HepG2 (cell line): Measurements from ENCODE around the gene AZU1. TPM values are rescaled to one million over a fixed set of nuclear protein-coding genes. Genes with fewer than 3 reads are reported as not detected.

Experiments
- BRD4 ChIP-seq: sonication (generic); formaldehyde crosslinking; IDR thresholded peaks from 2 replicates; pipeline ENCODE4 v1.4.0; 2020; ENCODE audit warnings: missing genetic modification reagents
- CHD4 ChIP-seq: fragments of 200-600 bp; sonication (generic); IDR thresholded peaks from 2 replicates; pipeline ENCODE4 v1.7.0; 2017; ENCODE audit warnings: mild to moderate bottlenecking, low read length, borderline replicate concordance
- GPBP1L1 ChIP-seq: sonication (generic); formaldehyde crosslinking; IDR thresholded peaks from 2 replicates; pipeline ENCODE4 v1.5.0; 2020; ENCODE audit warnings: mild to moderate bottlenecking, missing genetic modification reagents
- HDAC2 ChIP-seq: sonication (generic); formaldehyde crosslinking; IDR thresholded peaks from 2 replicates; pipeline ENCODE4 v1.4.0; 2020; ENCODE audit warnings: missing genetic modification reagents
- KLF12 ChIP-seq: sonication (generic); formaldehyde crosslinking; IDR thresholded peaks from 2 replicates; pipeline ENCODE4 v1.4.0; 2020; ENCODE audit warnings: missing genetic modification reagents, borderline replicate concordance
- NFE2 ChIP-seq: sonication (generic); formaldehyde crosslinking; IDR thresholded peaks from 2 replicates; pipeline ENCODE4 v1.4.0; 2020; ENCODE audit warnings: missing genetic modification reagents
- PAF1 ChIP-seq: IDR thresholded peaks from 2 replicates; pipeline ENCODE4 v1.6.1; 2016; ENCODE audit warnings: missing genetic modification reagents, missing compliant biosample characterization
- POLR2AphosphoS2 ChIP-seq: IDR thresholded peaks from 2 replicates; pipeline ENCODE4 v1.6.1; 2011; ENCODE audit warnings: low read depth, low read length, improper control_type of control experiment
- RORA ChIP-seq: sonication (generic); formaldehyde crosslinking; IDR thresholded peaks from 2 replicates; pipeline ENCODE4 v1.5.0; 2020; ENCODE audit warnings: mild to moderate bottlenecking, missing genetic modification reagents, moderate library complexity
- TMF1 ChIP-seq: sonication (generic); formaldehyde crosslinking; IDR thresholded peaks from 2 replicates; pipeline ENCODE4 v1.8.1; 2022; ENCODE audit warnings: low read depth, missing genetic modification reagents
- ZNF282 ChIP-seq: fragments of 450-650 bp; IDR thresholded peaks from 2 replicates; pipeline ENCODE4 v1.6.1; 2018; ENCODE audit not compliant: partially characterized antibody
- ZNF333 ChIP-seq: sonication (generic); formaldehyde crosslinking; IDR thresholded peaks from 2 replicates; pipeline ENCODE4 v1.4.0; 2020; ENCODE audit warnings: mild to moderate bottlenecking, missing genetic modification reagents, borderline replicate concordance
- ZNF383 ChIP-seq: sonication (generic); formaldehyde crosslinking; IDR thresholded peaks from 2 replicates; pipeline ENCODE4 v1.4.0; 2020; ENCODE audit warnings: missing genetic modification reagents, mild to moderate bottlenecking, borderline replicate concordance
- ZNF646 ChIP-seq: sonication (generic); formaldehyde crosslinking; IDR thresholded peaks from 2 replicates; pipeline ENCODE4 v1.9.0; 2021; ENCODE audit warnings: mild to moderate bottlenecking, missing genetic modification reagents
- ZNF746 ChIP-seq: sonication (generic); formaldehyde crosslinking; IDR thresholded peaks from 2 replicates; pipeline ENCODE4 v1.8.0; 2022; ENCODE audit warnings: mild to moderate bottlenecking, missing genetic modification reagents
- ZSCAN29 ChIP-seq: sonication (generic); formaldehyde crosslinking; conservative IDR thresholded peaks from 2 replicates; pipeline ENCODE4 v1.4.0; 2020; ENCODE audit warnings: mild to moderate bottlenecking, missing genetic modification reagents
- polyA plus RNA-seq, 8 experiments: library from polyadenylated mRNA; depleted of rRNA in 3 of 8; stranded (reverse) in 7 of 8; unstranded in 1 of 8; fragments of >200 nt; fragmentation: Illumina TruSeq in 4 of 8; extraction: Trizol in 4 of 8; gene quantifications; 2 replicates each; pipeline versions ENCODE4 v1.2.1 to v1.2.3, GENCODE V29; 2011 to 2016; ENCODE audit warnings: low read depth in 4 of 8, missing spikeins in 1 of 8, mixed read lengths in 1 of 8; ENCODE audit not compliant: insufficient read depth in 1 of 8
- total RNA-seq, 5 experiments: library from RNA; depleted of rRNA; stranded (reverse); fragments of >200 nt; fragmentation: Illumina TruSeq; extraction: Trizol; gene quantifications; 2 replicates each; pipeline ENCODE4 v1.2.3, GENCODE V29; 2016; ENCODE audit warnings: low read depth in 1 of 5
- TF ChIP-seq, protein P1 (sequence below): IDR thresholded peaks from 2 replicates; pipeline ENCODE4 v1.6.1; 2016; ENCODE audit warnings: mild to moderate bottlenecking
- TF ChIP-seq, protein P2 (sequence below): sonication (generic); formaldehyde crosslinking; IDR thresholded peaks from 2 replicates; pipeline ENCODE4 v1.4.0; 2020; ENCODE audit warnings: low read depth, mild to moderate bottlenecking, missing genetic modification reagents

AZU1 gene
- total and polyA plus RNA-seq, 2 of the 13 experiments (the other 11 are each of a cell fraction or from before 2014, with no cell fraction given), result not detected

DNA sequence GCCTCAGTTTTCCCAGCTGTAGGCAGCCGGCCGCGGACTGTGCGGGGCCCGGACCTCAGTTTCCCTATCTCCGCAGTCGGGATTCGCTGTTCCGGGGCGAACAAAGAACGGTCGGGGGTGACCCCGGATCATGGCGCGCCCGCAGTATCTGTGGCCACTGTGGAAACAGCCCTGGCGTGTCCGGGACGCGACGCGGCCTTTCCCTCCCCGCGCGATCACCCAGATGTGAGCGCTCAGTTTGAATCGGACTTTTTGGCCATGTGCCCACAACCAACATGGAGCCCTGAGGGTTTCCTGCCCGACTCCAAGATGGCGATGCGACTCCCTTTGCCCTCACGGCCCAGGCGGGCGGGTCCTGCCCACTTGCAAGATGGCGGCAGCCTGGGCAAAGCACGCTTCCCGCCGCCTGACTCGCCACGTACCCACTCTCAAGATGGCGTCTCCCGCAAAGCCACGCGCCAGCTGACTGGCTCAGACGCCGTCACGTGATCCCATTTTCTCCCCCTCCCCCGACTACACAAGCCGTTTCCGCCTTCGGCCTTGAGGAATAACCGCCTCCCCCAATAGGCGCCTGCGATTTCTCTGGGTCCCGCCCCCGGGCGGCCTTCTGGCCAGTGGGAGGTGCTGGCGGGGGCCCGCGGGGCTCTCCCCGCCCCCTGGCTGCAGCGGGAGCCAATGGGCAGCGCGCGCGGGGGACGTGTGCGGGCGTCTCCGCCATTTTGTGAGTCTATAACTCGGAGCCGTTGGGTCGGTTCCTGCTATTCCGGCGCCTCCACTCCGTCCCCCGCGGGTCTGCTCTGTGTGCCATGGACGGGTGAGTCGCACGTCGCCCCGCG, 30.7 kb upstream of the AZU1 start, which contains the start of gene PTBP1 (continued):
- TF ChIP-seq, protein P1, sequence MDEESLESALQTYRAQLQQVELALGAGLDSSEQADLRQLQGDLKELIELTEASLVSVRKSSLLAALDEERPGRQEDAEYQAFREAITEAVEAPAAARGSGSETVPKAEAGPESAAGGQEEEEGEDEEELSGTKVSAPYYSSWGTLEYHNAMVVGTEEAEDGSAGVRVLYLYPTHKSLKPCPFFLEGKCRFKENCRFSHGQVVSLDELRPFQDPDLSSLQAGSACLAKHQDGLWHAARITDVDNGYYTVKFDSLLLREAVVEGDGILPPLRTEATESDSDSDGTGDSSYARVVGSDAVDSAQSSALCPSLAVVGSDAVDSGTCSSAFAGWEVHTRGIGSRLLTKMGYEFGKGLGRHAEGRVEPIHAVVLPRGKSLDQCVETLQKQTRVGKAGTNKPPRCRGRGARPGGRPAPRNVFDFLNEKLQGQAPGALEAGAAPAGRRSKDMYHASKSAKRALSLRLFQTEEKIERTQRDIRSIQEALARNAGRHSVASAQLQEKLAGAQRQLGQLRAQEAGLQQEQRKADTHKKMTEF (CRISPR knock-in tag), result peak; percentile 92
- TF ChIP-seq ZNF646 (no peak), BRD4 (CRISPR knock-in tag) (peak; percentile 94), CHD4 (no peak), GPBP1L1 (CRISPR knock-in tag) (no peak), PAF1 (CRISPR knock-in tag) (no peak), KLF12 (CRISPR knock-in tag) (no peak; the same call in 1 of the 2 replicates), POLR2AphosphoS2 (no peak), NFE2 (no peak), RORA (CRISPR knock-in tag) (no peak), TMF1 (no peak), ZSCAN29 (CRISPR knock-in tag) (no peak), HDAC2 (peak; percentile 51), ZNF383 (no peak), ZNF746 (no peak; the same call in 1 of the 2 replicates), ZNF333 (CRISPR knock-in tag) (peak; percentile 84), ZNF282 (no peak)
- TF ChIP-seq, protein P2, sequence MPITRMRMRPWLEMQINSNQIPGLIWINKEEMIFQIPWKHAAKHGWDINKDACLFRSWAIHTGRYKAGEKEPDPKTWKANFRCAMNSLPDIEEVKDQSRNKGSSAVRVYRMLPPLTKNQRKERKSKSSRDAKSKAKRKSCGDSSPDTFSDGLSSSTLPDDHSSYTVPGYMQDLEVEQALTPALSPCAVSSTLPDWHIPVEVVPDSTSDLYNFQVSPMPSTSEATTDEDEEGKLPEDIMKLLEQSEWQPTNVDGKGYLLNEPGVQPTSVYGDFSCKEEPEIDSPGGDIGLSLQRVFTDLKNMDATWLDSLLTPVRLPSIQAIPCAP, result no peak
